ENCODE data around the gene SPHK1. TPM values are rescaled to one million over a fixed set of nuclear protein-coding genes. Genes with fewer than 3 reads are reported as not detected.
A peak's percentile ranks its signal among the peaks of the same experiment; 100 is the strongest.
"Not testable (repeated sequence)": the region's sequence is repeated elsewhere in the genome, so short reads cannot be mapped to it uniquely, and the experiment has no call there.

SPHK1 gene
- total and polyA plus RNA-seq, 3 donors from 2014 or later, result 8.0 to 17.7 (median 14.7) TPM

GRCh38 chr17:76354747-76355310, 29.6 kb upstream of the SPHK1 start:
- intact Hi-C loops (cut with DNase I; ENCODE audit: low total_unique reads), result no loop called here

GRCh38 chr17:76356803-76357456, 27.5 kb upstream of the SPHK1 start:
- H3K36me3 ChIP-seq (ENCODE audit: low read depth, missing control alignments), result no peaks in the 10 kb centered on the region
- H3K4me3 ChIP-seq, result no peak overlapping the region
- H3K4me1 ChIP-seq, result peaks cover 21% of the 10 kb centered on the region
- intact Hi-C loops (cut with DNase I; ENCODE audit: low total_unique reads), result no loop called here
- DNase-seq, result no peak
- H3K27ac ChIP-seq, result no peak overlapping the region
- no peaks in the 10 kb centered on the region for H3K27me3 ChIP-seq
- 77 to 81% methylated on average over 12 of the region's 12 CpGs for whole genome bisulfite sequencing, 2 donors
- no peaks in the 10 kb centered on the region for H3K9me3 ChIP-seq
- TF ChIP-seq CTCF (IDR thresholded peaks at IDR 0.05), result no peak
- TF ChIP-seq POLR2A (IDR thresholded peaks at IDR 0.05), result no peak

More at GRCh38 chr17:76354747-76355310, 29.6 kb upstream of the SPHK1 start:
- H3K36me3 ChIP-seq (ENCODE audit: low read depth, missing control alignments), result no peaks in the 10 kb centered on the region
- peaks cover 16% of the 10 kb centered on the region for H3K4me1 ChIP-seq
- H3K27ac ChIP-seq, result no peak overlapping the region
- TF ChIP-seq CTCF (IDR thresholded peaks at IDR 0.05) (no peak), POLR2A (IDR thresholded peaks at IDR 0.05) (no peak)
- no peaks in the 10 kb centered on the region for H3K27me3 ChIP-seq
- DNase-seq, result no peak
- peak overlapping the region in 1 of 2 donors; percentile 90 for H3K4me3 ChIP-seq
- no peaks in the 10 kb centered on the region for H3K9me3 ChIP-seq
- 43 to 47% methylated on average over 13 of the region's 13 CpGs for WGBS, 2 donors

- H3K4me1 ChIP-seq, result peaks cover 25% of the 10 kb centered on the region
- H3K27me3 ChIP-seq, result no peaks in the 10 kb centered on the region
- no peak overlapping the region for H3K27ac ChIP-seq
- intact Hi-C loops (cut with DNase I; ENCODE audit: low total_unique reads), result no loop called here
- TF ChIP-seq CTCF (IDR thresholded peaks at IDR 0.05) (no peak), POLR2A (IDR thresholded peaks at IDR 0.05) (no peak)
- WGBS, 2 donors, result 84 to 90% methylated on average over 5 to 6 of the region's 6 CpGs
- no peaks in the 10 kb centered on the region for H3K36me3 ChIP-seq (ENCODE audit: low read depth, missing control alignments)
- H3K9me3 ChIP-seq, result no peaks in the 10 kb centered on the region
- no peak overlapping the region for H3K4me3 ChIP-seq
- DNase-seq, result no peak
Observed at GRCh38 chr17:76357597-76358158, 26.7 kb upstream of the SPHK1 start.

- WGBS, 2 donors, result 89 to 92% methylated on average over 6 of the region's 6 CpGs
- no peaks in the 10 kb centered on the region for H3K27me3 ChIP-seq
- no peaks in the 10 kb centered on the region for H3K9me3 ChIP-seq
- TF ChIP-seq CTCF (IDR thresholded peaks at IDR 0.05) (no peak), POLR2A (IDR thresholded peaks at IDR 0.05) (no peak)
- no peaks in the 10 kb centered on the region for H3K36me3 ChIP-seq (ENCODE audit: low read depth, missing control alignments)
- no peak for DNase-seq
- peaks cover 26% of the 10 kb centered on the region for H3K4me1 ChIP-seq
- H3K4me3 ChIP-seq, result no peak overlapping the region
- H3K27ac ChIP-seq, result no peak overlapping the region
- intact Hi-C loops (cut with DNase I; ENCODE audit: low total_unique reads), result no loop called here
Observed at GRCh38 chr17:76359375-76359774, 25.0 kb upstream of the SPHK1 start.

- H3K4me3 ChIP-seq; H3K9me3 ChIP-seq; DNase-seq; H3K27me3 ChIP-seq; H3K36me3 ChIP-seq (ENCODE audit: low read depth, missing control alignments); H3K27ac ChIP-seq; intact Hi-C loops (cut with DNase I; ENCODE audit: low total_unique reads): not testable (repeated sequence)
- WGBS, 2 donors, result 88 to 92% methylated on average over 6 of the region's 6 CpGs
- H3K4me1 ChIP-seq, result peaks cover 22% of the 10 kb centered on the region
Observed at GRCh38 chr17:76359776-76360175, 24.6 kb upstream of the SPHK1 start.
